Measurements from ENCODE around the gene MAFF.
"Not testable (repeated sequence)": the region's sequence is repeated elsewhere in the genome, so short reads cannot be mapped to it uniquely, and the experiment has no call there.

The MAFF gene

DNA sequence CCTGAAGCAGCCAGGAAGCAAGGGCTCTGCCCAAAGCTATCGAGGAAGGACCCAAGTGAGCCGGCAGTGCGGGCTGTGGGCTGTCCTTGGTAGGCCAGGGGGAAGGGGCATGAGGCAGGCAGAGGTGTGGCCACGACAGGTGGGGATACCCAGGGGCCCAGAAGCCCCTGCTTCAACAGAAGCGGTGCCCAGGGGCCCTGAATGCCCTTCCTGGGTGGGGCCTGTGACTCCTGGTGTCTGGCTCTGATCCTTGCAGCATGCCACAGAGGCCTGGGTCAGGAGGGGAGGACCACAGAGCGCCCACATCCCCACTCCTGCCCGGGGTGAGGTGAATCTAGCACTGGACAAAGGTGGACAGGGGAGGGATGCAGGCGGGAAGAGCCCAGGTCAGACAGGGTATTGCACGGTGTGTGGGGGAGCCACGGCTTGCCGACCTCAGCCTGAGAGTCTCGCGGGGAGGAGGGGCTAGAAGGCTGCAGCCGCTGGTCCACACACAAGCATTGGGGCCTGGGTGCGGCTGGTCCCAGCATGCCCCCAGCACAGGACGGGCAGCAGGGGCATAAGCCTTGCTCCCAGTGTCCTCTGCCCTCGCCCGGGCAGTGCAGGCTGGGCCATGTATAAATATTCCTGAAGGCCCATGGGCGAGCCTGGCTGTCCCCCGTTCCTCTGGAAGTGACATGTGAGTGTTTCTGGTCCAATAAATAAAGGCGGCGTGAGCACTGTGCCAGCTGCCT lies 19.0 kb downstream of the MAFF start:
- ATAC-seq: no peak

DNA sequence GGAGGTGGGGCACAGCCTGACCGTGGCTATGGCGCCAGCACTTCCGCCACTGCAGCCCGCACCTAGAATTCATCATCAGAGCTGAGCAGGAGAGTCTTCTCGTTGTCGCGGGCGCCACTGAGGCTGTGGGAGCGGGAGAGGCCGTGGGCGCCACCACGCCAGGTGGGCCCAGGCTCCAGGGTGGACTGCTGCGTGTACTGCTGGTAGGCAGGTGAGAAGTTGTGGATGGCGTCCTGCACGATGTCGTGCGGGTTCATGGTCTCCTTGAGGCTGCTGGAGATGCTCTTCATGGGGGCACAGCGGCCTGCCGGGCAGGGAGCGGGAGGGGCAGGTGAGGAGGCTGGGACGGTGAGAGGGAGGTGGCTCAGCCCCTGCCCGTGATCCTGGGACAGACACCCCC lies 19.6 kb downstream of the MAFF start:
- H3K9me3 Mint-ChIP-seq: no peaks in the 10 kb centered on the region
- no peaks in the 10 kb centered on the region for H3K36me3 Mint-ChIP-seq (ENCODE audit: low read depth)
- no peak overlapping the region for H3K27ac Mint-ChIP-seq
- no peak for ATAC-seq
- no peak for DNase-seq
- H3K4me3 Mint-ChIP-seq: no peak overlapping the region
- H3K4me1 Mint-ChIP-seq: peaks cover 16% of the 10 kb centered on the region
- H3K27me3 Mint-ChIP-seq: no peaks in the 10 kb centered on the region

More for the DNA sequence above, 19.0 kb downstream of the MAFF start:
- H3K36me3 Mint-ChIP-seq (ENCODE audit: low read depth): no peaks in the 10 kb centered on the region
- no peak for DNase-seq
- no peaks in the 10 kb centered on the region for H3K27me3 Mint-ChIP-seq
- no peak overlapping the region for H3K27ac Mint-ChIP-seq
- H3K4me1 Mint-ChIP-seq: peaks cover 16% of the 10 kb centered on the region
- H3K4me3 Mint-ChIP-seq: no peak overlapping the region
- H3K9me3 Mint-ChIP-seq: no peaks in the 10 kb centered on the region

DNA sequence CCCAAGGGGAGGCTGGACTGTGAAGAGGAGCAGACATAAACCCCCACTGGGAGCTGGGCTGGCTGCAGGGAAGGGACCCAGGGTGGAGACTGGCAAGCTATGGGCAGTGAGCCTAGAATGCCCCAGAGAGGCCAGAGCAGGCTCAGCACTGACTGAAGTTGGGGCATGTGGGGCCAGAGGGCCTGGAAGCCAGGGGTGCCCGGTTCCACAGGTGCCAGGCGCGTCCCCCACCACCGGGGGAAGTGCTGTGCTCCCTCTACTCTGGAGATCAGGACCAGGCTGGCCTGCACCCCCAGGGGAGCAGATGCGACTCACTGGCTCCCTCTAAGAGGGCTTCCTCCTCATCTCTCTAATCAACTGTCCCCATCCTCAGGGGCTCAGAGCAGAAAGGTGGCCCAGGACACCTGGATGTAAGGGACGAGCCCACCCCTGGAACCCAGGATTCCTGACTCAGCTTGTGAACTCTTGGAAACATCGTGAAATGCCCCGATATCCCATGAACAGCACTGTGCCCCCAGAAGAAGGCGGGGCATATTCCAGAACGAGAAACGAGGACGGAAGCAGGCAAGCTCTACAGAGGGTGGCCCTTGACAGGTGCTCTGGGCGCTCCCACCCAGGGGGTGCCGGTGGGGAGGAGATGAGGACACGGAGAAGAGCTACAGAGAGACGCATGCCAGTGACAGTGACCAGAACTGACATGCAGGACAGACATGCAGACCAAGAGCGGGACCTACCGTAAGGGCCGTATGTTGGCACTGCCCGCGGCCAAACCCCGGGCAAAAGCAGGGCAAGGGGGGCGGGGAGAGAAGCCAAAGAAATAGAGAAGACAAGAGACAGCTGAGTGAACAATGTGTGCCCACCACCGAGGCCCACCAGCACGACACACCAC lies 20.4 kb downstream of the MAFF start:
- H3K36me3 Mint-ChIP-seq (ENCODE audit: low read depth): no peaks in the 10 kb centered on the region
- H3K9me3 Mint-ChIP-seq: no peaks in the 10 kb centered on the region
- no peaks in the 10 kb centered on the region for H3K27me3 Mint-ChIP-seq
- H3K4me1 Mint-ChIP-seq: peaks cover 16% of the 10 kb centered on the region
- H3K27ac Mint-ChIP-seq: peak overlapping the region; percentile 30
- ATAC-seq (no peak), DNase-seq (no peak)
- H3K4me3 Mint-ChIP-seq: no peak overlapping the region

GRCh38 chr22:38222797-38223119 lies 21.0 kb downstream of the MAFF start:
- DNase-seq (no peak), ATAC-seq (no peak)
- Mint-ChIP-seq H3K9me3 (no peaks in the 10 kb centered on the region), H3K36me3 (ENCODE audit: low read depth) (no peaks in the 10 kb centered on the region), H3K27ac (no peak overlapping the region), H3K4me1 (peaks cover 16% of the 10 kb centered on the region), H3K27me3 (no peaks in the 10 kb centered on the region), H3K4me3 (no peak overlapping the region)

DNA sequence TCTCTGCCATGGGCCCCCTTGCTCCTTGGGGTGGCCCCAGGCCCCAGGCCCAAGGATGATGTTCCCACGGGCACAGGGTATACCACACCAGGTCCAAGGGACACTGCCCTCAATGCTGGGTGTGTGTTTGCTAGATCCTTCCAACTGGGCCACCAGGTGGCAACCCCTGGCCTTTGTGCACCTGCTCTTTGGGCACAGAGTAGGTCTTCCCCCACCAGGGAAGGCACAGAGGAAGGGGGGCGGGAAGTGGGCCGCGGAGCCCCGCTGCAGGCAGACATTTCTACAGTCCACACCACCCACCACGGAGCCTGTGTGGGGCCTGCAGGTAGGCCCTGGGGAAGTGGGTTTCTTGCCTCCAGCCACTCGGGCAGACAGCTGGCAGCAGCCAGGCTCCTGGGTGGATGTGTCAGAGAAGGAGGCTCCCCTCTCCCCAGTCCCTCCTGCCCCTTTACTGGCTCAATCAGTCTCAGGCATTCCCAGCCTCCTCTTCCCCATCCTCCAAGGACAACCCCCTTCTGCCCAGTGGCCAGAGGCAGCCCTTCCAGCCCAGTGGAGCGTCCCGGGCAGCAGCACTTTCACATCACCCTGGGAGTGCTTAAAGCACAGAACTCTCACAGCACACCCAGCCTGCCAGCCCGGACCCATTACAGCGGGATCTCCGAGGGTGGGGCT lies 21.6 kb downstream of the MAFF start:
- no peak overlapping the region for H3K4me3 Mint-ChIP-seq
- H3K9me3 Mint-ChIP-seq: no peaks in the 10 kb centered on the region
- H3K4me1 Mint-ChIP-seq: peaks cover 11% of the 10 kb centered on the region
- no peak for ATAC-seq
- no peak for DNase-seq
- no peak overlapping the region for H3K27ac Mint-ChIP-seq
- H3K27me3 Mint-ChIP-seq: no peaks in the 10 kb centered on the region
- no peaks in the 10 kb centered on the region for H3K36me3 Mint-ChIP-seq (ENCODE audit: low read depth)

DNA sequence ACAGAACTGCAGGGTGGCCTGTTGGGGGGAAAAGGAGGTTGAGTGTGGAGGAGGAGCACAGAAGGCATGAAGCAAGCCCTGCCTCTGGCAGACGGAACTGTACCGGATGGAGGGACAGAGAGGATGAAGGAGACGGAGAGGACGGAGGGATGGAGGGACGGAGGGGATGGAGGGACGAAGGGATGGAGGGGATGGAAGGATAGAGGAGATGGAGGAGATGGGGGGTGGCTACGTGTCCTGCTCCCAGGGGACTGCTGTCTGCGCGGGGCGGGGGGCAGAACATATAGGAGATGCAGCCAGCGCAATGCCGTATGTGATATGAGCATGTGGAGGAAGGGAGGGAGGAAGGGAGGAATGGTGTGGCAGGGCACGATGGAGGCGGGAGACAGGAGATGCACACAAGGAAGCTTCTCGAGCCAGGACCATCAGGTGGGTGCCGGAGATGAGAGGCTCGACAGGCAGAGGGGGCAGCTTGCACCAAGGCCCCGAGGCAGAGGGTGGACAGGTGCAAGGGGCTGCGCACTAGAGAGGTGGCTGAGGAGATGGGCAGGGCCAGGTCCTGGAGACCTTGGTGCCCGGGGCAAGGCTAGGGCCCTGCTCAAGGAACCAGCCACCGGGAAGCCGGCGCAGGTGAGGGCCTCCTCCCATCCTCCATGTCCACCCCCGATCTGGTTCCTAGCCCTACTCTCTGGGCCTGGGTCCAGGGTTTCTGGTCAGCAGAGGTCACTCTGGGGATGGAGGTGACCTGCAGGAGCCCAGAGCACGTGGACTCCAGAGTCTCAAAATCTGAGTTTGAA lies 25.3 kb downstream of the MAFF start:
- no peak overlapping the region for H3K27ac Mint-ChIP-seq
- no peak for ATAC-seq

DNA sequence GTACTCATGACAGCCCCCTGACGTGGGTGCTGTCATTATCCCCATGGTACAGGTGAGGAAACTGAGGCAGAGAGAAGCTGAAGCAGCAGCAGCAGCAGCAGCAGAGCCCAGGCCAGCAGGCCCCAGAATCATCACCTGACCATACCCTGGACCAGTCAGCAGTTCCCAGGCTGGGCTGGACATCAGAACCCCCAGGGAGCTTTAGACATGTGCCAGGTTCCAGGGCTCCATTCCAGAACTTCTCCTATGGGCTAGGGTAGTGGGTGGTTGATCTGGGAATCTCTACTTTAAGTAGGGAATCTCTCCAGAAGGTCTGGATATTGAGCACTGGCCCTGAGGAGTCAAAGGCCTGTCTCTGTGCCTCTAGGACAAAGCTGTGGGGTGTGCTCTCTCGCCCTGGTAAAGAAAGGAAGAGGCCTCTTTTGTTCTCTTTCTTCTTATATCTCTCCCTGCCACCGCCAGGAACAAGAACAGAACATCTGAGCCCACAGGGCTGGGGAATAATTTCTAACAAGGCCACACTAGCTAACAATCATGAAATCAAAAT lies 26.6 kb downstream of the MAFF start:
- peaks cover 4% of the 10 kb centered on the region for H3K36me3 Mint-ChIP-seq (ENCODE audit: low read depth)
- peaks cover 6% of the 10 kb centered on the region for H3K4me1 Mint-ChIP-seq
- no peaks in the 10 kb centered on the region for H3K9me3 Mint-ChIP-seq
- H3K4me3 Mint-ChIP-seq: no peak overlapping the region
- H3K27me3 Mint-ChIP-seq: no peaks in the 10 kb centered on the region
- no peak for DNase-seq
- no peak for ATAC-seq
- H3K27ac Mint-ChIP-seq: no peak overlapping the region

More for the DNA sequence above, 25.3 kb downstream of the MAFF start:
- H3K4me1 Mint-ChIP-seq: peaks cover 6% of the 10 kb centered on the region
- no peak overlapping the region for H3K4me3 Mint-ChIP-seq
- H3K9me3 Mint-ChIP-seq: no peaks in the 10 kb centered on the region
- no peaks in the 10 kb centered on the region for H3K27me3 Mint-ChIP-seq
- no peak for DNase-seq
- peaks cover 4% of the 10 kb centered on the region for H3K36me3 Mint-ChIP-seq (ENCODE audit: low read depth)

DNA sequence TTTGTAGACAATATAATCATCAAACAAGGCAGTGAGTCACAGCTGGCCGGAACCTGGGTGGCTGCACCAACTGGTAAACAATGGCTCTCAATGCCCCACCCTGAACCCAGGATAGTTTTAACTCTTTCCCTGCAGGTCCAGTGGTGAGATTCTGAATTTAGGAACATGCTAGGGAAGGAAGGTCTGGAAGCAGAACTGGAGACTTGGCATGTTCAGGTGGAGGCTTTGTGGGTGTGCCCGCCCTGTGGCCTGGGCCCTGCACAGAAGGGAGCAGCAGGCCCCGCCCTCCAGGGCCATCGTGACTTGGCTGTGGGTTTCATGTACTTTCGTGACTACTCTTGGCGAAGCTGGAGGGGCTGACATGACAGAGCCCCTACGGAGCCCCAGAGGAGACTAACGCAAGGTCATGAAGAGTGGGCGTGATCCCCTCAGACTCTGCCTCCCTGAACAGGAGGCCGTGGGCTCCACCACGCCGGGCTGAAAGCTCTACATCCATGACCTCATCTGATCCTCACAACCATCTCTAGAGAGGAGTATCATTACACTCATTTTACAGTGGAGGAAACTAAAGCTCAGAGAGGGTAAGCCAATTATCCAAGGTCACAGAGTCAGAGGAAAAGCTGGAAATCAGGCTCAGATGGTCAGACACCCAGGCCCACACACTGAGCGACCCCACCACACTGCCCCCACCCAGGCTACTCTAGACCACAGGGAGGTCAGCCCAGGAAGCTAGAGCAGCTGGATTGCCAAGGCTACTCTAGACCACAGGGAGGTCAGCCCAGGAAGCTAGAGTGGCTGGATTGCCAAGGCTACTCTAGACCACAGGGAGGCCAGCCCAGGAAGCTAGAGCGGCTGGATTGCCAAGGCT lies 27.3 kb downstream of the MAFF start:
- no peak overlapping the region for H3K4me3 Mint-ChIP-seq
- H3K27me3 Mint-ChIP-seq: no peaks in the 10 kb centered on the region
- H3K9me3 Mint-ChIP-seq: no peaks in the 10 kb centered on the region
- ATAC-seq: peak; percentile 4
- DNase-seq: no peak
- H3K4me1 Mint-ChIP-seq: peaks cover 6% of the 10 kb centered on the region
- peaks cover 4% of the 10 kb centered on the region for H3K36me3 Mint-ChIP-seq (ENCODE audit: low read depth)
- no peak overlapping the region for H3K27ac Mint-ChIP-seq

GRCh38 chr22:38230108-38230825 lies 28.5 kb downstream of the MAFF start:
- peak; percentile 22 for DNase-seq
- Mint-ChIP-seq H3K4me1 (peaks cover 6% of the 10 kb centered on the region), H3K9me3 (no peaks in the 10 kb centered on the region), H3K4me3 (no peak overlapping the region), H3K27ac (no peak overlapping the region), H3K36me3 (ENCODE audit: low read depth) (peaks cover 4% of the 10 kb centered on the region), H3K27me3 (no peaks in the 10 kb centered on the region)
- peak; percentile 31 for ATAC-seq

DNA sequence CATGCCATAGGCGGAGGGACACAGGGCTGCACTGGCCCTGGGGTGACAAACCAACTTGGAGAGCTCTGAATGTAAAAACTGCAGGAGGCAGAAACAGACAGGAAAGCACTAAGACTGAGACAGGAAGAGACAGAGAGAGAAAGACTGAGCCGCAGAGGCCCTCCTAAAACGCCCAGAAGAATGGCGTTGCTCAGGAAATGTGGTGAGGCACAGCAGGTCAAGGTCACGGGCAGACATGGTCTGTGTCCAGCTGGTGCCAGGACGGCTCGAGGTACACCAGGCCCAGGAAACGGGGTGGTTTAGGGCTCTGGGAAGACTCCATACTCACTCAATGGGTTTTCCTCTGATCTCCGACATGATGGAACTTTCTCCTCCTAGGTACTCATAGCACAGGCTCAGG lies 29.1 kb downstream of the MAFF start:
- Mint-ChIP-seq H3K4me1 (peaks cover 6% of the 10 kb centered on the region), H3K27ac (no peak overlapping the region), H3K4me3 (no peak overlapping the region), H3K9me3 (no peaks in the 10 kb centered on the region), H3K36me3 (ENCODE audit: low read depth) (peaks cover 4% of the 10 kb centered on the region), H3K27me3 (no peaks in the 10 kb centered on the region)
- no peak for DNase-seq
- no peak for ATAC-seq

- no peaks in the 10 kb centered on the region for H3K9me3 Mint-ChIP-seq
- ATAC-seq (no peak), DNase-seq (no peak)
- no peak overlapping the region for H3K4me3 Mint-ChIP-seq
- peaks cover 6% of the 10 kb centered on the region for H3K4me1 Mint-ChIP-seq
- H3K27me3 Mint-ChIP-seq: no peaks in the 10 kb centered on the region
- H3K27ac Mint-ChIP-seq: no peak overlapping the region
- H3K36me3 Mint-ChIP-seq (ENCODE audit: low read depth): peaks cover 4% of the 10 kb centered on the region
These were observed 30.4 kb downstream of the MAFF start for GRCh38 chr22:38232196-38232595.

- no peak for ATAC-seq
- no peak overlapping the region for H3K4me3 Mint-ChIP-seq
- no peaks in the 10 kb centered on the region for H3K9me3 Mint-ChIP-seq
- H3K4me1 Mint-ChIP-seq: peaks cover 6% of the 10 kb centered on the region
- DNase-seq: no peak
- H3K36me3 Mint-ChIP-seq (ENCODE audit: low read depth): peaks cover 4% of the 10 kb centered on the region
- H3K27me3 Mint-ChIP-seq: no peaks in the 10 kb centered on the region
- H3K27ac Mint-ChIP-seq: no peak overlapping the region
These were observed 31.6 kb downstream of the MAFF start for GRCh38 chr22:38233427-38233826.

DNA sequence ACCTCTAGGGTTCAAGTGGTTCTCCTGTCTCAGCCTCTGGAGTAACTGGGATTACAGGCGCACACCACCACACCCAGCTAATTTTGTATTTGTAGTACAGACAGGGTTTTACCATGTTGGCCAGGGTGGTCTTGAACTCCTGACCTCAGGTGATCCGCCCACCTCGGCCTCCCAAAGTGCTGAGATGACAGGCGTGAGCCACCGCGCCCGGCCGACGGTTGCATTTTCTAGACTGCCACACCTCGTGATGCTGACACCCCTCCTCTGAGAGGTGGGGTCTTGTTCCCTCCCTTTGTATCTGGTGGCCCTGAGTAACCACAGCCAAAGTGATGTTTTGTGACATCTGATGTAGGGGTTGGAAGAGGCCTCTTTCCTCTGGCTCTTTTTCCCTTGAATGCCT lies 32.1 kb downstream of the MAFF start:
- not testable (repeated sequence) for H3K9me3 Mint-ChIP-seq; H3K4me1 Mint-ChIP-seq; H3K4me3 Mint-ChIP-seq; H3K27me3 Mint-ChIP-seq; H3K36me3 Mint-ChIP-seq (ENCODE audit: low read depth); H3K27ac Mint-ChIP-seq; ATAC-seq; DNase-seq

Measured in activated naive CD8-positive, alpha-beta T cell treated with anti-CD3 and anti-CD28 coated beads, Interleukin-2, amount 50 U/mL, for 24 hours (primary cell).